Measurements from ENCODE around the gene APLP2. TPM values are rescaled to one million over a fixed set of nuclear protein-coding genes. Genes with fewer than 3 reads are reported as not detected.

Gene APLP2
- total and polyA plus RNA-seq, 2 of the 4 experiments (the other 2 are of a cell fraction): 127 to 235 TPM

DNA sequence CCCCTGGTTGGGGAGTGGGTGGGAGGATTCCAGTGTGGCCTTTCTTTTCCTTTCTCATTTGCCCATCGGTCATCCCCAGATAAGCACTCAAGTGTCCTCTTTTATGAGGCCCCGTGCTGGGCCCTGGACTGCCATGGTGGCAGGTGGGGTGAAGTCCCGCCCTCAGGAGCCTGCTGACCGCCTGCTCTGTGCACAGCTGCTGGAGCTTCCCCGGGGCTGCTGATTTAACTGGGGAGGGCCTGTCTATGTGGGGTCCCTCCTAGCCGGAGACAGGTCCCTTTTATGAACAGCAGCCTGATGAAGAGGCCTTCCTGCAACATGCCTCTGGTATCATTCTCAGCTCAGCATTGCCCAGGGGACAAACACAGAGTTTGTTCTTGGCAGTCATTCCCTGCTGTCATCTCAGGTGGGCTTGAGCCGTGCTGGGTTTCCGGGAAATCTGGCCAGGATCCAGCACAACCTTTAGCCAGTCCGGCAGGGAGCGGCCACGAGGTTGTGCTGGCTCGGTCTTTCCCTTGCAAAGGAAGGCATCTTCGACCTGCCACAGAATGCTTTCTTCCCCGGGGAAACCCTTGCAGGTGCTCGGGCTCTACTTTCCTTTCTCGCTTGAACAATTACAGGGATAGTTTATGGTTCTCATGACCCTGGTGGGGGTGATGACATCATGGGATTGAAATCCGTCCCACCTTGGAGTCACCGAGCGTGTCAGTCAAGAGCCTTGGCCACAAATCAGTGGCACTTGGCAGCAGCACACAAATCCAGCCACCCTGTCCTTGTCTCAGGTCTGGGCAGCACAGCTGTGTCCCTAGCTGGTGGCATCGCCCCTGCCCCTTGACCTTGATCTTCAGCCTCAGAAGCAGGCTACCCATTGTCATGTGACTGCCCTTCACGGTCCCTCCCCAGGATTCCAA is 110.0 kb downstream of the APLP2 start:
- dilution Hi-C loops (cut with HindIII; ENCODE audit: low sequenced_read_pairs, unreplicated experiment) (no loop called here), in situ Hi-C loops (cut with MboI; ENCODE audit: low sequenced_read_pairs) (no loop called here), intact Hi-C loops (cut with micrococcal nuclease) (no loop called here)
- no peak for DNase-seq
- WGBS, 2 experiments (ENCODE audit: extremely low coverage in 2 of 2, insufficient read length in 1 of 2): 89% methylated on average over 13 of the region's 21 CpGs; no CpG with 5 or more reads in 1 of the 2 experiments
- ChIA-PET CTCF (no interaction called here), POLR2A (ENCODE audit: unreplicated experiment) (no interaction called here)
- H3K23ac ChIP-seq (ENCODE audit: low read depth, low read length): no peak overlapping the region
- no peak overlapping the region for H3K4me3 ChIP-seq (ENCODE audit: insufficient read depth, low read depth, low read length)
- no peaks in the 10 kb centered on the region for H3K79me1 ChIP-seq (ENCODE audit: low read depth in 1 of 2, low read length in 2 of 2)
- H3K9ac ChIP-seq (ENCODE audit: low read depth, low read length): no peak overlapping the region
- H3K14ac ChIP-seq (replicated peaks; ENCODE audit: low read depth, low read length): no peak overlapping the region
- no peak overlapping the region for H2BK120ac ChIP-seq (ENCODE audit: low read depth, low read length)
- H2BK5ac ChIP-seq (ENCODE audit: low read depth, low read length, poor library complexity, severe bottlenecking): no peak overlapping the region
- no peak overlapping the region for H4K91ac ChIP-seq (ENCODE audit: insufficient read depth, low read depth, low read length)
- no peak overlapping the region for H2AFZ ChIP-seq (replicated peaks; ENCODE audit: low read length, poor library complexity)
- TF ChIP-seq MAFK (IDR thresholded peaks at IDR 0.05; ENCODE audit: low read depth, low read length) (no peak), RFX5 (IDR thresholded peaks at IDR 0.05; ENCODE audit: low read depth, low read length) (no peak), NFE2L2 (IDR thresholded peaks at IDR 0.05; ENCODE audit: low read depth, low read length) (no peak), MXI1 (IDR thresholded peaks at IDR 0.05; ENCODE audit: borderline replicate concordance, low read depth, low read length) (no peak)
- TF ChIP-seq, protein P1, sequence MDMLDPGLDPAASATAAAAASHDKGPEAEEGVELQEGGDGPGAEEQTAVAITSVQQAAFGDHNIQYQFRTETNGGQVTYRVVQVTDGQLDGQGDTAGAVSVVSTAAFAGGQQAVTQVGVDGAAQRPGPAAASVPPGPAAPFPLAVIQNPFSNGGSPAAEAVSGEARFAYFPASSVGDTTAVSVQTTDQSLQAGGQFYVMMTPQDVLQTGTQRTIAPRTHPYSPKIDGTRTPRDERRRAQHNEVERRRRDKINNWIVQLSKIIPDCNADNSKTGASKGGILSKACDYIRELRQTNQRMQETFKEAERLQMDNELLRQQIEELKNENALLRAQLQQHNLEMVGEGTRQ (IDR thresholded peaks at IDR 0.05; ENCODE audit: low read depth, low read length): no peak
- TF ChIP-seq, protein P2, sequence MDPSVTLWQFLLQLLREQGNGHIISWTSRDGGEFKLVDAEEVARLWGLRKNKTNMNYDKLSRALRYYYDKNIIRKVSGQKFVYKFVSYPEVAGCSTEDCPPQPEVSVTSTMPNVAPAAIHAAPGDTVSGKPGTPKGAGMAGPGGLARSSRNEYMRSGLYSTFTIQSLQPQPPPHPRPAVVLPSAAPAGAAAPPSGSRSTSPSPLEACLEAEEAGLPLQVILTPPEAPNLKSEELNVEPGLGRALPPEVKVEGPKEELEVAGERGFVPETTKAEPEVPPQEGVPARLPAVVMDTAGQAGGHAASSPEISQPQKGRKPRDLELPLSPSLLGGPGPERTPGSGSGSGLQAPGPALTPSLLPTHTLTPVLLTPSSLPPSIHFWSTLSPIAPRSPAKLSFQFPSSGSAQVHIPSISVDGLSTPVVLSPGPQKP (IDR thresholded peaks at IDR 0.05; ENCODE audit: borderline replicate concordance, low read depth, low read length): no peak
- H2BK15ac ChIP-seq (ENCODE audit: low read depth, low read length): no peak overlapping the region
- no peaks in the 10 kb centered on the region for H3K36me3 ChIP-seq (ENCODE audit: control insufficient read depth, insufficient read depth, low read length)
- H4K5ac ChIP-seq (ENCODE audit: low read depth, low read length): no peak overlapping the region
- H3K27me3 ChIP-seq (ENCODE audit: control insufficient read depth, insufficient read depth, low read length): peaks cover 10% of the 10 kb centered on the region
- no peak overlapping the region for H3K56ac ChIP-seq (ENCODE audit: extremely low read depth, insufficient read depth, low read length)
- no peaks in the 10 kb centered on the region for H4K20me1 ChIP-seq (ENCODE audit: insufficient read depth, low read length)
- no TSS peak for BruUV-seq (replicated peaks)
- H3K4ac ChIP-seq (ENCODE audit: low read depth, low read length): no peak overlapping the region
- no peak for ATAC-seq (ENCODE audit: low read depth)
- no peaks in the 10 kb centered on the region for H3K9me1 ChIP-seq (ENCODE audit: insufficient read depth, low read length)
- no peak overlapping the region for H2AK9ac ChIP-seq (replicated peaks; ENCODE audit: low read depth, low read length, poor library complexity)
- no peak overlapping the region for H2AK5ac ChIP-seq (ENCODE audit: low read depth, low read length)
- H3K4me2 ChIP-seq (ENCODE audit: low read depth, low read length): no peak overlapping the region
- peaks cover 4% of the 10 kb centered on the region for H3K9me3 ChIP-seq (ENCODE audit: control insufficient read depth, insufficient read depth, low read length)
- no peak overlapping the region for H4K8ac ChIP-seq (ENCODE audit: low read depth in 2 of 2, low read length in 2 of 2)
- H3K4me1 ChIP-seq (ENCODE audit: control insufficient read depth, insufficient read depth, low read length): peaks cover 5% of the 10 kb centered on the region; the same call in 1 of the 2 replicates
- no peak overlapping the region for H3K18ac ChIP-seq (ENCODE audit: low read depth, low read length)
- H2BK20ac ChIP-seq (ENCODE audit: low read depth, low read length): no peak overlapping the region
- H3K27ac ChIP-seq (ENCODE audit: insufficient read depth, low read length): no peak overlapping the region
